K562 treated with DMSO at 1 percent for 48 hours (cell line): ENCODE results near the gene LXN. TPM values are rescaled to one million over a fixed set of nuclear protein-coding genes. Genes with fewer than 3 reads are reported as not detected.

Experiments used
- total RNA-seq: library from RNA; unstranded; fragments of 300-600 nt; gene quantifications from 2 replicates; pipeline ENCODE4 v1.2.3, GENCODE V29; 2022; ENCODE audit warnings: low replicate concordance; ENCODE audit errors: extremely low read depth

Gene LXN
- not detected in 2 replicates for total RNA-seq

DNA sequence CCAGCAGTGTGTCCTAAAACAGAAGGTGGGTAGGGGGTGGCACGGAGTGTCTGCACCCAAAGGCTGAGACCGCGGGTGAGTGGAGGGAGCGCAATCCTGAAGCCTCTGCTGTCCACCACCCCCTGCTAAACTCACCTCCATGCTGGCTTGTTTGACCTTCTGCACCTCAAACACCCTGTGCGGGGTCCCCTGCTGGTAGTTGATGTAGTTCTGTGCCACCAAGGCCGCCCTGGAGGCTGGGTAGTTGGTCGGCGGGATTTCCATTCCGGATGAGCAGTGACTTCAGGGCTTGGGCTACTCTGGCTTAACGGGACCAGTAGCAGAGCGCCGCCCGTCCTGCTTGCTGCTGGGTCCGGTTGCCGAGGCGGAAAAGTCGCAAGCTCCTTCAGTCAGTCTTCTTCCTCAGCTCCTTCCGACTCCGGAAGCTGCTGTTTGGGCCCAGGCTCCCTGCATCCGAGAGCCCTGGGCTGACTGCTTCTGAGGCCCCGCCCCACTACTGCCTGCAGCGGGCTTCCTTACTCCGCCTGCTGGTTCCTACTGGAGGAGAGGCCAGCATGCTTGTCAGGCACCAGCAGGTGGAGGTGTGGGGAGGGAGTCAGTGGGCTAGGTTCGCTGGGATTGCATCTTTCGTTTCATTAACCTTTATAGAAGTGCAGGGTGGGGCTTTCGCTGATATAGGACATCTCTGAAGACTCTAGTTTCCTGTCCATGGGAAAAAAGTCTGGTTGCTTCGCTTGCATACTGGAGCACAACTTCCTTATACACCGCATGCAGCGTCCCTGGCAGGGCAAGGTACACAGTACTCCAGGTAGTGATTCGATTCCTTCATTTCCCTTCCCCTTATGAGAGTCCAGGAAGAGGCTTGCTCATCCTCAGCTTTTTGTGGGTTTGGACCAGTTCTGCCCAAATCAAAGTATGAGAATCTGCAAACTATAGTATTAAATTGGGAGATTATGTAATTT, at the start of gene LXN:
TSS of gene LXN (minus strand) at position 434 of the 962 bp plus-strand sequence. CDS start at position 264, 170 bp downstream.

GRCh38 chr3:158644345-158644908, 28.0 kb downstream of the LXN start, which contains the start of gene GFM1:
Gene GFM1 (plus strand): TSS chr3:158644527. CDS start chr3:158644635, 108 bp downstream.

Other genes starting within 250 kb of the LXN start
- gene MLF1, start 101.5 kb downstream of the LXN start, total RNA-seq, result not detected in 2 replicates
- not detected in 2 replicates for gene GFM1, start 28.1 kb downstream of the LXN start, total RNA-seq
- gene RARRES1, start 59.8 kb upstream of the LXN start, total RNA-seq, result not detected in 2 replicates
- not detected in 2 replicates for gene MFSD1, start 129.4 kb upstream of the LXN start, total RNA-seq